CD14-positive monocyte (primary cell): ENCODE results near the gene MGLL. TPM values are rescaled to one million over a fixed set of nuclear protein-coding genes. Genes with fewer than 3 reads are reported as not detected.

Experiments used
- DNase-seq, 3 donors: peaks; one replicate each; pipeline ENCODE4 v3.0.0-alpha.2; 2011 to 2022
- H2AFZ ChIP-seq: 2 replicates; pipeline ENCODE4 v1.6.0; 2012; ENCODE audit warnings: mild to moderate bottlenecking, low read depth, low read length, inconsistent platforms; ENCODE audit not compliant: insufficient read depth, poor library complexity, severe bottlenecking
- H3K27ac ChIP-seq, 2 donors: 1 replicate in 1 of 2; 2 replicates in 1 of 2; pipeline ENCODE4 v1.5.1; 2012 to 2013; ENCODE audit warnings: low read length in 2 of 2, control low read depth in 1 of 2, inconsistent platforms in 1 of 2, low read depth in 1 of 2, mild to moderate bottlenecking in 1 of 2
- H3K27me3 ChIP-seq, 2 donors: one replicate each; pipeline versions ENCODE4 v1.6.0 to v1.6.1; 2011 to 2013; ENCODE audit warnings: low read length in 2 of 2; ENCODE audit not compliant: control insufficient read depth in 2 of 2, insufficient read depth in 2 of 2
- H3K36me3 ChIP-seq, 2 donors: replicated peaks in 1 of 2; 1 replicate in 1 of 2; 2 replicates in 1 of 2; pipeline versions ENCODE4 v1.5.1 to v1.6.1; 2012 to 2013; ENCODE audit warnings: low read length in 2 of 2, control low read depth in 1 of 2, inconsistent platforms in 1 of 2, mild to moderate bottlenecking in 1 of 2; ENCODE audit not compliant: insufficient read depth in 2 of 2, control insufficient read depth in 1 of 2
- H3K4me1 ChIP-seq, 2 donors: 1 replicate in 1 of 2; 2 replicates in 1 of 2; pipeline versions ENCODE4 v1.5.1 to v1.6.1; 2012 to 2013; ENCODE audit warnings: low read length in 2 of 2, control low read depth in 1 of 2, inconsistent platforms in 1 of 2, mild to moderate bottlenecking in 1 of 2, moderate library complexity in 1 of 2; ENCODE audit not compliant: insufficient read depth in 2 of 2, control insufficient read depth in 1 of 2
- H3K4me2 ChIP-seq: replicated peaks from 2 replicates; pipeline ENCODE3; 2012; ENCODE audit warnings: low read length, moderate library complexity, mild to moderate bottlenecking; ENCODE audit not compliant: poor library complexity, severe bottlenecking; ENCODE audit errors: extremely low read depth
- H3K4me3 ChIP-seq, 3 experiments: fragments of 200-600 bp in 1 of 3; sonication (generic) in 1 of 3; replicated peaks in 1 of 3; 1 replicate in 2 of 3; 2 replicates in 1 of 3; pipeline ENCODE4 v1.5.1; 2011 to 2013; ENCODE audit warnings: low read length in 3 of 3, mild to moderate bottlenecking in 3 of 3, control low read depth in 2 of 3, low read depth in 2 of 3, inconsistent platforms in 1 of 3, moderate library complexity in 1 of 3
- H3K79me2 ChIP-seq: 2 replicates; pipeline ENCODE4 v1.6.0; 2012; ENCODE audit warnings: mild to moderate bottlenecking, control low read depth, inconsistent platforms, low read length, moderate library complexity; ENCODE audit not compliant: insufficient read depth
- H3K9ac ChIP-seq: 2 replicates; pipeline ENCODE4 v1.6.0; 2017; ENCODE audit warnings: low read length, mild to moderate bottlenecking; ENCODE audit not compliant: insufficient read depth, poor library complexity, severe bottlenecking
- H3K9me3 ChIP-seq, 2 donors: replicated peaks in 1 of 2; 1 replicate in 1 of 2; 2 replicates in 1 of 2; pipeline versions ENCODE4 v1.5.1 to v1.6.1; 2012 to 2013; ENCODE audit warnings: low read length in 2 of 2, control low read depth in 1 of 2; ENCODE audit not compliant: control insufficient read depth in 1 of 2, insufficient read depth in 1 of 2
- H4K20me1 ChIP-seq: 2 replicates; pipeline ENCODE4 v1.6.0; 2012; ENCODE audit warnings: mild to moderate bottlenecking, low read length, control low read depth, moderate library complexity; ENCODE audit not compliant: insufficient read depth
- H3K27ac Mint-ChIP-seq, 7 donors: one replicate each; pipeline ENCODE4 v1.8.0; 2020; ENCODE audit warnings: mild to moderate bottlenecking in 7 of 7, mixed read lengths in 7 of 7, moderate library complexity in 6 of 7, inconsistent platforms in 2 of 7
- H3K27me3 Mint-ChIP-seq, 3 donors: one replicate each; pipeline ENCODE4 v1.8.0; 2021 to 2022; ENCODE audit warnings: low read depth in 3 of 3, mild to moderate bottlenecking in 3 of 3, mixed read lengths in 3 of 3, moderate library complexity in 3 of 3, inconsistent platforms in 1 of 3
- H3K36me3 Mint-ChIP-seq, 2 donors: one replicate each; pipeline ENCODE4 v1.8.0; 2020; ENCODE audit warnings: mixed read lengths in 2 of 2, inconsistent platforms in 1 of 2, mild to moderate bottlenecking in 1 of 2
- H3K4me1 Mint-ChIP-seq: one replicate; pipeline ENCODE4 v1.8.0; 2020; ENCODE audit warnings: mild to moderate bottlenecking, mixed read lengths
- H3K4me3 Mint-ChIP-seq, 2 donors: one replicate each; pipeline ENCODE4 v1.8.0; 2020; ENCODE audit warnings: mild to moderate bottlenecking in 2 of 2, mixed read lengths in 2 of 2, moderate library complexity in 1 of 2
- H3K9me3 Mint-ChIP-seq, 7 donors: one replicate each; pipeline ENCODE4 v1.8.0; 2020 to 2022; ENCODE audit warnings: mixed read lengths in 7 of 7, mild to moderate bottlenecking in 6 of 7, moderate library complexity in 6 of 7, inconsistent platforms in 2 of 7
- CTCF ChIP-seq: fragments of 200-600 bp; IDR thresholded peaks from one replicate; pipeline ENCODE4 v1.8.0; 2022; ENCODE audit warnings: antibody characterized with exemption, mild to moderate bottlenecking
- WGBS: methylation state at CpG from one replicate; pipeline ENCODE4 v1.1.5; 2013; ENCODE audit warnings: missing lambda C conversion rate; ENCODE audit not compliant: insufficient coverage; 5-methylcytosine and 5-hydroxymethylcytosine counted together
- intact Hi-C, 2 donors: fragments of 100-400 bp; cut with micrococcal nuclease; formaldehyde crosslinking; loops; one replicate each; pipeline versions ENCODE4 v1.15.0 to v1.15.1; 2023
- polyA plus RNA-seq, 3 donors: library from polyadenylated mRNA; depleted of rRNA in 1 of 3; unstranded in 2 of 3; stranded (reverse) in 1 of 3; fragments of 300-500 nt in 2 of 3; fragments of >200 nt in 1 of 3; fragmentation: Illumina TruSeq in 2 of 3; gene quantifications; 1 replicate in 2 of 3; 2 replicates in 1 of 3; pipeline ENCODE4 v1.2.3, GENCODE V29; 2012 to 2021

MGLL gene
- polyA plus RNA-seq, 3 donors, result 4.4 to 10.0 (median 6.4) TPM

GRCh38 chr3:127714866-127715265 is 107.4 kb downstream of the MGLL start:
- peaks cover 8 to 17% of the 10 kb centered on the region in 2 donors for H3K4me1 ChIP-seq
- no peaks in the 10 kb centered on the region for H3K27me3 ChIP-seq
- Mint-ChIP-seq H3K9me3 (no peaks in the 10 kb centered on the region), H3K4me1 (peaks cover 12% of the 10 kb centered on the region), H3K27ac (no peak overlapping the region), H3K4me3 (no peak overlapping the region), H3K27me3 (peaks cover 0 to 2% (median 0%) of the 10 kb centered on the region in 3 donors), H3K36me3 (peaks cover 0 to 4% of the 10 kb centered on the region in 2 donors)
- H2AFZ ChIP-seq, result no peak overlapping the region
- no peaks in the 10 kb centered on the region for H4K20me1 ChIP-seq
- intact Hi-C loops, result no loop called here
- H3K4me2 ChIP-seq, result no peak overlapping the region
- H3K79me2 ChIP-seq, result no peaks in the 10 kb centered on the region
- H3K4me3 ChIP-seq, result no peak overlapping the region
- no peaks in the 10 kb centered on the region for H3K9me3 ChIP-seq
- no peak for TF ChIP-seq CTCF
- no peaks in the 10 kb centered on the region for H3K36me3 ChIP-seq
- H3K27ac ChIP-seq, result no peak overlapping the region
- DNase-seq, result no peak
- WGBS, result 100% methylated on average over 2 of the region's 5 CpGs
- H3K9ac ChIP-seq, result no peak overlapping the region

- 94% methylated on average over 5 of the region's 10 CpGs for WGBS
Observed at GRCh38 chr3:127714125-127714571, 108.2 kb downstream of the MGLL start.

More at GRCh38 chr3:127714125-127714571, 108.2 kb downstream of the MGLL start:
- peaks cover 12% of the 10 kb centered on the region for H3K4me1 Mint-ChIP-seq
- Histone ChIP-seq H3K9me3 (no peaks in the 10 kb centered on the region), H3K4me2 (no peak overlapping the region), H3K79me2 (no peaks in the 10 kb centered on the region), H3K9ac (no peak overlapping the region), H3K36me3 (no peaks in the 10 kb centered on the region), H4K20me1 (no peaks in the 10 kb centered on the region), H3K27ac (no peak overlapping the region), H2AFZ (no peak overlapping the region), H3K4me3 (no peak overlapping the region), H3K4me1 (peaks cover 8 to 17% of the 10 kb centered on the region in 2 donors), H3K27me3 (no peaks in the 10 kb centered on the region)
- no peaks in the 10 kb centered on the region for H3K9me3 Mint-ChIP-seq
- intact Hi-C loops, result no loop called here
- H3K4me3 Mint-ChIP-seq, result no peak overlapping the region
- no peak for DNase-seq
- H3K36me3 Mint-ChIP-seq, result peaks cover 0 to 4% of the 10 kb centered on the region in 2 donors
- peaks cover 0 to 2% (median 0%) of the 10 kb centered on the region in 3 donors for H3K27me3 Mint-ChIP-seq
- TF ChIP-seq CTCF, result no peak
- H3K27ac Mint-ChIP-seq, result no peak overlapping the region
